Neutrophil (primary cell): ENCODE results near the gene MKRN1.
A peak's percentile ranks its signal among the peaks of the same experiment; 100 is the strongest.

Source experiments
- H3K27ac ChIP-seq: fragments of 200-600 bp; sonication (generic); 2 replicates; pipeline ENCODE4 v1.5.1; 2016; ENCODE audit warnings: mild to moderate bottlenecking, moderate library complexity
- H3K27me3 ChIP-seq: fragments of 200-600 bp; sonication (generic); 2 replicates; pipeline ENCODE4 v1.6.0; 2016; ENCODE audit warnings: mild to moderate bottlenecking
- H3K36me3 ChIP-seq: fragments of 200-600 bp; sonication (generic); 2 replicates; pipeline ENCODE4 v1.5.1; 2017
- H3K4me1 ChIP-seq, 2 experiments: fragments of 200-600 bp in 1 of 2; sonication (generic) in 1 of 2; 1 replicate in 1 of 2; 2 replicates in 1 of 2; pipeline versions ENCODE4 v1.5.1 to v1.6.1; 2013 to 2016; ENCODE audit warnings: low read depth in 1 of 2, low read length in 1 of 2, mild to moderate bottlenecking in 1 of 2, moderate library complexity in 1 of 2; ENCODE audit not compliant: control insufficient read depth in 1 of 2, insufficient read depth in 1 of 2
- H3K4me3 ChIP-seq, 2 experiments: fragments of 200-600 bp in 1 of 2; sonication (generic) in 1 of 2; 1 replicate in 1 of 2; 2 replicates in 1 of 2; pipeline ENCODE4 v1.5.1; 2013 to 2016; ENCODE audit warnings: low read depth in 1 of 2, low read length in 1 of 2, mild to moderate bottlenecking in 1 of 2, moderate library complexity in 1 of 2
- H3K9me3 ChIP-seq: fragments of 200-600 bp; sonication (generic); 2 replicates; pipeline ENCODE4 v1.5.1; 2016
- CTCF ChIP-seq: fragments of 200-600 bp; sonication (generic); IDR thresholded peaks from 2 replicates; pipeline ENCODE4 v1.5.1; 2016; ENCODE audit warnings: antibody characterized with exemption

Gene MKRN1

GRCh38 chr7:140451716-140452115 lies 27.6 kb downstream of the MKRN1 start:
- Histone ChIP-seq H3K27me3 (no peaks in the 10 kb centered on the region), H3K36me3 (peaks cover 53% of the 10 kb centered on the region), H3K9me3 (no peaks in the 10 kb centered on the region), H3K27ac (peak overlapping the region; percentile 56), H3K4me1 (peaks cover 48 to 52% of the 10 kb centered on the region in 2 experiments), H3K4me3 (no peak overlapping the region)
- no peak for TF ChIP-seq CTCF

GRCh38 chr7:140448781-140449480 lies 30.4 kb downstream of the MKRN1 start:
- Histone ChIP-seq H3K27me3 (no peaks in the 10 kb centered on the region), H3K9me3 (no peaks in the 10 kb centered on the region), H3K4me3 (no peak overlapping the region), H3K4me1 (peaks cover 53 to 66% of the 10 kb centered on the region in 2 experiments), H3K36me3 (peaks cover 25% of the 10 kb centered on the region), H3K27ac (peak overlapping the region; percentile 83)
- no peak for TF ChIP-seq CTCF

GRCh38 chr7:140447841-140448240 lies 31.5 kb downstream of the MKRN1 start:
- Histone ChIP-seq H3K4me1 (peaks cover 53 to 68% of the 10 kb centered on the region in 2 experiments), H3K9me3 (no peaks in the 10 kb centered on the region), H3K27me3 (no peaks in the 10 kb centered on the region), H3K36me3 (peaks cover 14% of the 10 kb centered on the region), H3K27ac (peak overlapping the region; percentile 83), H3K4me3 (peak overlapping the region in 1 of 2 experiments; percentile 22)
- TF ChIP-seq CTCF, result no peak

GRCh38 chr7:140446467-140446866 lies 32.8 kb downstream of the MKRN1 start:
- H3K9me3 ChIP-seq, result no peaks in the 10 kb centered on the region
- H3K4me1 ChIP-seq, result peaks cover 48 to 64% of the 10 kb centered on the region in 2 experiments
- peak overlapping the region; percentile 1 for H3K27ac ChIP-seq
- no peak overlapping the region for H3K4me3 ChIP-seq
- H3K36me3 ChIP-seq, result peaks cover under 1% of the 10 kb centered on the region
- TF ChIP-seq CTCF, result no peak
- no peaks in the 10 kb centered on the region for H3K27me3 ChIP-seq

- H3K36me3 ChIP-seq, result no peaks in the 10 kb centered on the region
- peaks cover 11% of the 10 kb centered on the region for H3K27me3 ChIP-seq
- H3K4me1 ChIP-seq, result peaks cover 4 to 14% of the 10 kb centered on the region in 2 experiments
- no peak overlapping the region for H3K27ac ChIP-seq
- TF ChIP-seq CTCF, result no peak
- H3K4me3 ChIP-seq, result no peak overlapping the region
- no peaks in the 10 kb centered on the region for H3K9me3 ChIP-seq
Observed at GRCh38 chr7:140441519-140441918, 37.8 kb downstream of the MKRN1 start.
